ENCODE results near the gene EXO1. TPM values are rescaled to one million over a fixed set of nuclear protein-coding genes. Genes with fewer than 3 reads are reported as not detected.

EXO1 gene
- total RNA-seq, 1 donor from 2014 or later = 2.2 TPM

DNA sequence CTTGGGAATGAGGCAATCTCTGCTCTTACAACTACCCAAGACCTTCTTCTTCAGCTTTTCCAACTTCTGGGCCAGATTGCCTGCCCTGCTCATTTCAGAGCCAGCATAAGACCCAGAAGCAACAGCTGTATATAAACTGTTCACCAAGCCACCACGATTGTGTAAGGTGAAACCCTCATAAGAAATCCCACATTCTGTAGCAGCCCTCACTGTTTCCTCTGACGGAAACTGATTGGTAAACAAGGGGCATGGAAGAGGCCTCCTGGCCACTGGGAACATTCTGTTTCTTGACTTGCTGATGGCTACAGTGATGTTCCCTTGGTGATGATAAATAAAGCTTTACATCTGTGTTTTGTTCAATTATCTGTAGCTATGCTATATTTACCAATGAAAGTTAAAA, 39.7 kb upstream of the EXO1 start:
- TF ChIP-seq, protein P1, sequence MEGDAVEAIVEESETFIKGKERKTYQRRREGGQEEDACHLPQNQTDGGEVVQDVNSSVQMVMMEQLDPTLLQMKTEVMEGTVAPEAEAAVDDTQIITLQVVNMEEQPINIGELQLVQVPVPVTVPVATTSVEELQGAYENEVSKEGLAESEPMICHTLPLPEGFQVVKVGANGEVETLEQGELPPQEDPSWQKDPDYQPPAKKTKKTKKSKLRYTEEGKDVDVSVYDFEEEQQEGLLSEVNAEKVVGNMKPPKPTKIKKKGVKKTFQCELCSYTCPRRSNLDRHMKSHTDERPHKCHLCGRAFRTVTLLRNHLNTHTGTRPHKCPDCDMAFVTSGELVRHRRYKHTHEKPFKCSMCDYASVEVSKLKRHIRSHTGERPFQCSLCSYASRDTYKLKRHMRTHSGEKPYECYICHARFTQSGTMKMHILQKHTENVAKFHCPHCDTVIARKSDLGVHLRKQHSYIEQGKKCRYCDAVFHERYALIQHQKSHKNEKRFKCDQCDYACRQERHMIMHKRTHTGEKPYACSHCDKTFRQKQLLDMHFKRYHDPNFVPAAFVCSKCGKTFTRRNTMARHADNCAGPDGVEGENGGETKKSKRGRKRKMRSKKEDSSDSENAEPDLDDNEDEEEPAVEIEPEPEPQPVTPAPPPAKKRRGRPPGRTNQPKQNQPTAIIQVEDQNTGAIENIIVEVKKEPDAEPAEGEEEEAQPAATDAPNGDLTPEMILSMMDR (IDR thresholded peaks at IDR 0.05; ENCODE audit: partially characterized antibody, unreplicated experiment) = no peak
- DNase-seq = no peak
- no peaks in the 10 kb centered on the region for H3K36me3 Mint-ChIP-seq (ENCODE audit: unreplicated experiment)
- H3K4me1 Mint-ChIP-seq (ENCODE audit: low read depth, unreplicated experiment) = no peaks in the 10 kb centered on the region
- no peaks in the 10 kb centered on the region for H3K27me3 Mint-ChIP-seq (ENCODE audit: unreplicated experiment)
- no peak overlapping the region for H3K4me3 Mint-ChIP-seq (ENCODE audit: unreplicated experiment)
- no peak overlapping the region for H3K27ac Mint-ChIP-seq (ENCODE audit: unreplicated experiment)
- no peaks in the 10 kb centered on the region for H3K9me3 Mint-ChIP-seq (ENCODE audit: unreplicated experiment)

DNA sequence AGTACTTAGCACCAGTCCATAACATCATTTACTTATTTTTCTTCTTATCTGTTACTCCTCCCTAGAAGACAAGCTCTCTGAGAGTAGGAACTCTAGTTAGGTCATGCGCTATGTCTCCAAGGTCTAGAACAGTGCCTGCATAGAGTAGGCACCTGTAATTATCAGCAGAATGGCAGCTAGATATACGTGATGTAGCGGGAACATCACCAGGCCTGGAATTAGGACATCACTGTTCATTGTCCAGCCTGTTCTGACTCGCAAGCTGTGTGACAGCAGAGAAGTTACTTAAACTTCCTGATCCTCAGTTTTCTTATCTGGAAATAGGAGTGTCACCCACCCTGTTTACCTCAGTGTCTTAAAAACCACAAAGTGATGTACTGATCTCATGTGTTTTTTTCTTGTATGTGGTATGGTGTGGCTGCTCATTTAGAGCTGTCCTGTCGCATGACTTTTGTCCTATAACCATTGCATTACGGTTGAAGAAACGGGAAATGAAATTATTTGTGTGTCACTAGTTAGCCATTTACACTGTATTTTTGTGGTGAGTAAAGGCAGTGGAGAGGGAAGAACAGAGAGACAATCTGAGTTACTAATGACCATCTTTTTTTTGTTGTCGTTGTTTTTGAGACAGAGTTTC, 37.1 kb upstream of the EXO1 start:
- Mint-ChIP-seq H3K4me1 (ENCODE audit: low read depth, unreplicated experiment) (no peaks in the 10 kb centered on the region), H3K4me3 (ENCODE audit: unreplicated experiment) (no peak overlapping the region), H3K36me3 (ENCODE audit: unreplicated experiment) (no peaks in the 10 kb centered on the region), H3K27me3 (ENCODE audit: unreplicated experiment) (no peaks in the 10 kb centered on the region), H3K27ac (ENCODE audit: unreplicated experiment) (no peak overlapping the region), H3K9me3 (ENCODE audit: unreplicated experiment) (no peaks in the 10 kb centered on the region)
- no peak for DNase-seq
- TF ChIP-seq, protein P1 (IDR thresholded peaks at IDR 0.05; ENCODE audit: partially characterized antibody, unreplicated experiment) = no peak

DNA sequence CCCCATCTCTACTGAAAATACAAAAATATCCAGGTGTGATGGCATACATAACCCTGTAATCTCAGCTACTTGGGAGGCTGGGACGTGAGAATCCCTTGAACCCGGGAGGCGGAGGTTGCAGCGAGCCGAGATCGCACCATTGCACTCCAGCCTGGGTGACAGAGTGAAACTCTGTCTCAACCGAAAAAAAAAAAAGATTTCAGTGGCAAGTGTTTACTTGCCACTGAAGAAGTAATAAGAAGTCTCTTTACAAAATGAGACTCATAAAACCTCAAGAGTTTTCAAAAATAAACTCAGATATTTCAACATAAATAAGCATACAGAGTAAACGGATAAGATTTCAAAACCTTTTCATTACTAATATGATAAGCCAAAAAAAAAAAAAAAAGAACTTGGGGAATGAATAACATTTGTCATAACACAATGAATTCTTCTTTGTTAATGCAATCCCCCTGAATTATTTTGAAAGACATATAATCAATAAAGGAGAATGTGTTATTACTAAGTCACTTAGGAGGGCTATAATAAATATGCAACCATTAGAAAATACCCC, 34.2 kb upstream of the EXO1 start:
- H3K36me3 Mint-ChIP-seq (ENCODE audit: unreplicated experiment) = no peaks in the 10 kb centered on the region
- H3K27ac Mint-ChIP-seq (ENCODE audit: unreplicated experiment) = no peak overlapping the region
- DNase-seq = no peak
- TF ChIP-seq, protein P1 (IDR thresholded peaks at IDR 0.05; ENCODE audit: partially characterized antibody, unreplicated experiment) = no peak
- no peaks in the 10 kb centered on the region for H3K4me1 Mint-ChIP-seq (ENCODE audit: low read depth, unreplicated experiment)
- H3K9me3 Mint-ChIP-seq (ENCODE audit: unreplicated experiment) = no peaks in the 10 kb centered on the region
- no peak overlapping the region for H3K4me3 Mint-ChIP-seq (ENCODE audit: unreplicated experiment)
- no peaks in the 10 kb centered on the region for H3K27me3 Mint-ChIP-seq (ENCODE audit: unreplicated experiment)

DNA sequence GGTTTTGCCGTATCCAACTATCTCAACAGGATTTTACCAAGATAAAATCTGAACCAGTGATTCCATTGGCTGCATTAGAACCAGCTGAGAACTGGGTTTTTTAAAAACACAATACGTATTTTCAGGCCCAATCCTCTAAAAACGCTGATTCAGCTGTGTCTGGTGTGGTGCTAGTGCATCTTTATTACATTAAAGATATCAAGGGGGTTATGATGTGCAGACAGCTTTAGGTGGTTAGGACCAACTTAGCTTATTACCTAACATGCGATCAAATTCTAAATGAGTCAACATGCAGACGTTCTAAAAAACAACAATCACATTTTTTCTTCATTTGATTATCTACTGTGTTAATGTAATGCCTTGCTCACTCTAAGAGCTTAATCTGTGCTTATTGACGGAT, 32.0 kb upstream of the EXO1 start:
- no peak for DNase-seq
- H3K27me3 Mint-ChIP-seq (ENCODE audit: unreplicated experiment) = no peaks in the 10 kb centered on the region
- H3K9me3 Mint-ChIP-seq (ENCODE audit: unreplicated experiment) = no peaks in the 10 kb centered on the region
- H3K27ac Mint-ChIP-seq (ENCODE audit: unreplicated experiment) = no peak overlapping the region
- no peaks in the 10 kb centered on the region for H3K4me1 Mint-ChIP-seq (ENCODE audit: low read depth, unreplicated experiment)
- H3K36me3 Mint-ChIP-seq (ENCODE audit: unreplicated experiment) = no peaks in the 10 kb centered on the region
- TF ChIP-seq, protein P1 (IDR thresholded peaks at IDR 0.05; ENCODE audit: partially characterized antibody, unreplicated experiment) = no peak
- H3K4me3 Mint-ChIP-seq (ENCODE audit: unreplicated experiment) = no peak overlapping the region

DNA sequence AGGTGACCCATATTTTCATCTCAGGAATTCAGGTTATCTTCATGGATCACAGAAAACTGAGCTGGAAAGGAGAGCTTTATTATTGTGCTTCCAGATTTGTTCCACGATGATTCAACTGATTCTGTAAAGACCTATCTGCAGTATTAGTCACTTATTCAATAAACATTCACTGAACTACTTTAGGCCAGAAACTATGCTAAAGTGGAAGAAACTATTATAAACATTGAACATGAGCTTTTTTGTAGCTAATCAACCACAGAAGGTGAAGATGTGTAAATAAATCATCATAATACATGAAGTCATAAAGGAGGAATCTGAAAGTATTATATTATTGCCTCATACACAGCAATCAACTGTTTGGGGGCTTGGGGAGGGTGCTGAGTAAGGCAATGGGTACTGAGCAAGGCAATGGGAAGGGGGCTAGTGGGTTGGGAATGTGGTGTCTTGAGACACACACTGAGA, 30.6 kb upstream of the EXO1 start:
- Mint-ChIP-seq H3K9me3 (ENCODE audit: unreplicated experiment) (no peaks in the 10 kb centered on the region), H3K4me3 (ENCODE audit: unreplicated experiment) (no peak overlapping the region), H3K36me3 (ENCODE audit: unreplicated experiment) (no peaks in the 10 kb centered on the region)

More for the DNA sequence above, 30.6 kb upstream of the EXO1 start:
- Mint-ChIP-seq H3K27ac (ENCODE audit: unreplicated experiment) (no peak overlapping the region), H3K27me3 (ENCODE audit: unreplicated experiment) (no peaks in the 10 kb centered on the region), H3K4me1 (ENCODE audit: low read depth, unreplicated experiment) (no peaks in the 10 kb centered on the region)
- TF ChIP-seq, protein P1 (IDR thresholded peaks at IDR 0.05; ENCODE audit: partially characterized antibody, unreplicated experiment) = no peak
- DNase-seq = no peak
